ENCODE results near the gene CPM.
A peak's percentile ranks its signal among the peaks of the same experiment; 100 is the strongest.

The CPM gene

DNA sequence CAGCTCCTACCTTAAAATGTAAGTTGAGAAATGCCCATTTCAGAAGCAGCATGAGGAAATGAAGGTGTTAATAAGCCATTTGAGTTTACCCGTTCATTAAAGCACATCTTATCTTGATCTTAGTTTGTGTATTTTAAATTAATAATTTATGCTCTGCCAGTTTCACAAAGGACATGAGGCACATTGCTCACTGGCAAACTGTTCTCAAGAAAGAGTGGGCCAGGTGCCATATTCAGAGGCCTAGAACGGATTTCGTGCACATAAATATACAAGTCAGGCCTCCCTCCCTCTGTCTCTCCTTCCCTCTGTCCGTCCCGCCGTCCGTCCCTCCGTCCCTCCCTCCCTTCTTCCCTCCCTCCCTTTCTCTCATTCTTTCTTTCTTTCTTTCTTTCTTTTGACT lies 29.5 kb downstream of the CPM start:
- FAIRE-seq = no peak

DNA sequence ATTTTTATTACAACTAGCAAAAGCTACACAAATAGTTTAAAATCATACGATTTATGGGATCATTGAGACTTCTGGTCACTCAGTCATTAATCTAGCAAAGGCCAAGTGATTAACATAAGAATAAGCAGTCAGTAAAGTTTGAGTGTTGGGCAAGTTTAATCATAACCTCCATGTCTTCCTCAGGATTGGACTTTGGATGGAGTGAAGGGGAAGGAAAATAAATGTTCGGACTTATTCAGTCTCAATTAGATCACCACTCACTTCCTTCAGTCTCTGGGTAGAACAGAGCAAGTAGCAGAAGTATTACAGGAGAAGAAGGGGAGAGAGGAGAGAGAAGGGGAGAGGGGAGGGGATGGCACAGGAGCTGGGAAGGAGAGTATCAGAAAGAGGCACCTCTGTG lies 31.4 kb downstream of the CPM start:
- no peak for FAIRE-seq

DNA sequence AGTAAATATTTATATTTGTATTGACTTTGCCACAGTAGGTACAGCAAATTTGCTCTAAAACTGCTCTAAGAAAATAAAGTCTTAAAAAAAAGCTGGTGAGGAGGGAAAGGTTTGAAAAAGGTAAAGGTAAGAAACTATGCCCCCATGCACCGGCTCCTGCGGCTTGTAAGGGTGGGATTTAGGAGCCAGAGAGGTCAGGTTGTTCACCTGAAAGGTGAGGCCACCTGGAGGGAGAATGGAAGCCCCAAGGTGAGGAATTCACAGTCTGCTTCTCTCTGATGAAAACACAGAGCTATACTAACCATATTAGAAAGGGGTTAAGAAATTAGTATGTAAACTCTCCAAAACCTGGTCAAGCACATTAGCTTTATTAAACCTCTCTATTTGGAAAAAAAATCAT lies 31.8 kb downstream of the CPM start:
- no peak for FAIRE-seq

DNA sequence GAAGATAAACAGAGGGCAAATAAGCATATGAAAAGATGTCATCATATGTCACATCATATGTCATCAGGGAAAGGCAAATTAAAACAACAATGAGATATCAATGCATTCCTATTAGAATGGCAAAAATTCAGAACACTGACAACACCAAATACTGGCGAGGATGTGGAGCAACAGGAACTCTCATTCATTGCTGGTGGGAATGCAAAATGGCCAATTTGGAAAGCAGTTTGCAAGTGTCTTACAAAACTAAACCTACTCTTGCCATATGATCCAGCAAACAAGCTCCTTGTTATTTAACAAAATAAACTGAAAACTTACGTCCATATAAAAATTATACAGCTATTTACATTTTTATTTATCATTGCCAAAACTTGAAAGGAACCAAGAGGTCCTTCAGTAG lies 32.7 kb downstream of the CPM start:
- FAIRE-seq = no peak

DNA sequence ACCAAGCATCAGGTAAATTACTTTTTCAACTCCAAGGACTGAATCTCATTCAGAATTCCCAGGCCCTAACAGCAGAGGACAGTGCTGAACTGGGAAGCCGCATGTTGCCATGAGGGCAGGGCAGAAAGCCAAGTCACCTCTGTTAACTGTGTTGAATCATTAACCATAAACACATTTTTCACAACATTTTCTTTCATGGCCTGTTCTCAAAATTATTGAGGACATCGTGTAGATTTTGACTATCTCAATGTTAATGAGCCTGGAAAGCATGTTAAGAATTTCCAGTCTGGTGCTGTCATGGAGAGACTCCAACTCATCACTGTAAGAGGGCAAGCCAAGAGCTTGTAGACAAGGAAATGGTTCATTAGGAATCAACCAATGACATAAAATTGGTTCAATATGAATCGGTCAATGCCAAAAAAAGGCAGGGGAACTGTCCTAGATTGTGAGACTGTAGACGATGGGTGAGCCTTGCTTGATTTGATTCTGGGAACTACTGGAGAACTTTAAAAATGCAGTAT lies 33.7 kb downstream of the CPM start:
- FAIRE-seq = peak; percentile 66

DNA sequence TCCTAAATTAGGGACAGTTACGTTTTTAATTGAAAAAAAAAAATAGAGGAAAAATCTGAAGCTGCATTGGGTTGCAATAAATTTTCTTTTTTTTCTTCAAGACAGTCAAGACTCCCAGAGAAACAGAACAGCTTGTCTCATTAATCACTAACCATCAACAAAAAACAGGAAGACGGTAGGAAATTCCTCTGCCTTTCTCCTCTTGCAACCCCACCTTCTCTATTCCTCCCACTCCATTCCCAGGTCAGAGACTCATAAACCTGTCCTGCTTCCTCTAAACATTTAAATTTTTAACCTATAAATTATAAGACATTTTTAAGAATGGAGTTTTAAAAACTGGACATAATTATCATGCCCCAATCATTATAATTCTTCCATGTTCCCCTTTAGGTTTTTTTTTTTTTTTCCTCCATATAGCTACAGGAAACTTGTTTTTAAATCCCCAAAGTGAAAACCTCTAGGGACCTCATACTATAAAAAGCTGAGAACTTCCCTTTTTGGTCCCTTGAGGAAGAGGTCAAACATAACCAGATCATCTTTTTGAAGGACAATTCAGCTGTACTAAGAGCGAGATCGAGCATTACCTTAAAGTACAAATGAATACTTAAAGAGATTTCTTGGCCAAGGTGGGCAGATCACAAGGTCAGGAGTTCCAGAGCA lies 36.0 kb downstream of the CPM start:
- no peak for FAIRE-seq

DNA sequence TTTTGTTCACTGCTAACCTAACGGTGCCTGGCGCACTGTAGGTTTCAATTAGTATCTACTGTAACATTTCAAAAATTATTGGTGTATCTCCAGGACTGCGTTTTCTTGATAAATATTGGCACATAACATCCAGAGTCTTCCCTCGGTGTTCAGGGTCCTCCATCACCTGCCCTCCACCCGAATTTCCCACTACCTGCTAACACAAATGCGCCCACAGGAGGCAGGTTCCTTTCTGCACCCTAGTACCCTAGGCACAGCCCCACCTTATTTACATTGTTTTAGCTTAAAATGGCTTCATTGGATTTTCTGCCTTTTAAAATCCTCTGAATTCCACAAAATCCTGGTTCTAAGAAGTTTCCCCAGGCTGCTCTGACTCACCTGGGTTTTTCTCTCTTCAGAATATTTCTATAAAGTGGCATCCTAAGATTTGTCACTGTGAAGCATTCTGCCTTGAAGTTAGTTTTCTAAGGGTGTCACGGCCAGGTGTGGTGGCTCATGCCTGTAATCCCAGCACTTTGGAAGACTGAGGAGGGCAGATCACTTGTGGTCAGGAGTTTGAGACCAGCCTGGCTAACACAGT lies 38.6 kb downstream of the CPM start:
- FAIRE-seq = no peak

DNA sequence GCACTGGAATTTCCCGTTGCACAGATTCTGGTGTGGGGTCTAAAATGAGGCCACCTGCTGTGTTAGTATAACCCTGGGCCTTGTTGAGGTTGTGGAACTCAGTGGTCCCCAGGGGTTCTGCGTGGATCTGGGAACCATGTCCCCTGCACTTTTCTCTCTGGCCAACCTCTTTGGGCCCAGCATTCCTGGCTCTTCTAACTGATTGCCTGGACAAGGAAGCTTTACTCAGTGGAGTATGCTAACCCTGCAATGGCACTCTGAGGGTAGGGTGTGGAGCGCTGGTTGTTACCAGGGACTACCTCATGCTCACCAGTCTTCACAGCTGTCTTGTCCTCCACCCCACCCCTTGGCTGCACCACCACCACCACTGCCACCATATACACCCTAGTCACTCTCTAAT lies 39.2 kb downstream of the CPM start:
- FAIRE-seq = no peak

DNA sequence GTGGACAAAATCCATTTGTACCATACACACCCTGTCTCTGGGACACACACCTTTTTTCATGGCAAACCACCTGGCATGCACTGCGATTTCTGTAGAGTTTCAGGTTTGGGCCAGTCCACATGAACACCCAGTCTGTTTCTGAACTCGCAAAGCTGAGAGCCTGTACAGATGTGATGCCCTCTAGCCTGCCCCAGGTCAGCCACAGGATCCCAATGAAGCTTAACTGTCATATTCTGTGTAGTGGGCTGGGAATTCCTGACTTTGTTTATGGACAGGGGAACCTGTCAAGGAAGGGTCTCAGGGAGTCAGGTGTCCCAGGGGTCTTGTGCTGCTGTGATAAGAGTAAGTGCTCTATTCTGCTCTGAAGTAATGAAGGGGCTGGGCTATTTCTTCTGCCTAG lies 39.8 kb downstream of the CPM start:
- FAIRE-seq = no peak

DNA sequence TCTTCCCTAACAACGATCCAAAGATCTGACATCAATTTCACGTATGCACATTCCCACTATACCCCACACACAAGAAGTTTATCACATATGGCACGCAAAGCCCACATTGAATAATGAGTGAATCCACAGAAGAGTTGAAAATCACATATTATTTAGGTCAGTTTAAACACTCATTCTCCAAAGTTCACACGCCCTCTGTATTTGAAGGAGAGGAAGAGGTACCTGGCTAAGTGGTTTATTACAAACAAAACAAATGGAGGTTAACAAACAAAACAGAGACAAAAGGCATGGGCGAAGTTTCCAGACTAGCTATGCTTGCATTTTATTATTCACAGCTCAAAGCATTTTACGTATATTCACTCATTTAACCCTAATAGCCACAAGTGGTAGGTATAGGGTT lies 41.8 kb downstream of the CPM start:
- no peak for FAIRE-seq

DNA sequence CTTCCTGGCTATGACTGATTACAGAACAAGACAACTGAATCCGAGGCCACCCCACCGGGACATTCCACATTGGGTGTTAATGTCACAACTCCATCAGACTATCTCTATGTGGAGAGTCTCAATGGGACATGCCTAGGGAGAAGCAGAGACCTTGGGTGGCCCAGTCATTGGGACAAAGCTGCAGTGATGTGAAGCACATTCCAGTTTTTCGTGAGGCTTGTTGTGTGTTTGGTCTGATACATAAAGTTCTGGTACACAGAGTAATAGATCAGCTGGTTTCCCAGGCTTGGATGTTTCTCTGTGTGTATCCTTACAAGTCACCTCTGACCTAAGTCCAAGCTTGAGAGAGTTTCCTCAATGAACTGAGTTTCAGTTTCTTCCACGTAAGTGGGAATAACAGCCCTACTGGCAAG lies 42.3 kb downstream of the CPM start:
- FAIRE-seq = no peak

DNA sequence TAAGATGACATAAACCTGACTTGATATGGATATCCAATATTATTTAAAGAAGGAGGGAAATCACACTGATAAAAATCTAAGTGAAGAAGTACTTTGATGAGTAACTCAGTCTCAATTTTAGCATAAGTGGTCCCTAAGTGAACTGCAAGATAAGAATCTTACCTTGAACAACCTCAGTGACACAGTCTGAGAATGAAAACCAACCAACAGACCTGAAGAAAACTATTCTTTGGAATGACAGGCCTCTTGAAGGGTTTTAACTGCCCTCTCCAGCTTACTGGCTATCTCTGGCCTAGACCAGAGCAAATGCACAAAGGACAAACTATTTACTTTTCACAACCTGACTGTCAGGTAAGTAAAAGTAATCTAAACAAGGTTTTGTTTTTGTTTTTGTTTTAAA lies 44.7 kb downstream of the CPM start:
- no peak for FAIRE-seq

DNA sequence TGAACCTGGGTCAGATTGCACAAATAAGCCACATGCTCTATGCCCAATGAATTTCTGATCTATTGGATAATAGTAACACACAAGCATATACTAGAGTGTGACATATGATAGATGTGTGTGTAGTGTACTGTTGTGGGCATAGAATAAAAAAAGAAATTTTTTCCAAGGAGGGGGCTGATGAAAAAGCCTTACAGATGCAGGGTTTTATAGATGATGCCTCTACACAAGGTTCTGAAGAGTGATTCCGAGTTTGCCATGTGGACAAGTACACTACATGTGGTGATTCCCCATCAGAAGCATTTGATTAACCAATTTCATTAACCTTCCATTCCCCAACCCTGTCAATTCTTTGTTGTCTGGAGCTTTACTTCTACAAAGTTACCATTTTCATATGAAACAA lies 45.3 kb downstream of the CPM start:
- FAIRE-seq = no peak

DNA sequence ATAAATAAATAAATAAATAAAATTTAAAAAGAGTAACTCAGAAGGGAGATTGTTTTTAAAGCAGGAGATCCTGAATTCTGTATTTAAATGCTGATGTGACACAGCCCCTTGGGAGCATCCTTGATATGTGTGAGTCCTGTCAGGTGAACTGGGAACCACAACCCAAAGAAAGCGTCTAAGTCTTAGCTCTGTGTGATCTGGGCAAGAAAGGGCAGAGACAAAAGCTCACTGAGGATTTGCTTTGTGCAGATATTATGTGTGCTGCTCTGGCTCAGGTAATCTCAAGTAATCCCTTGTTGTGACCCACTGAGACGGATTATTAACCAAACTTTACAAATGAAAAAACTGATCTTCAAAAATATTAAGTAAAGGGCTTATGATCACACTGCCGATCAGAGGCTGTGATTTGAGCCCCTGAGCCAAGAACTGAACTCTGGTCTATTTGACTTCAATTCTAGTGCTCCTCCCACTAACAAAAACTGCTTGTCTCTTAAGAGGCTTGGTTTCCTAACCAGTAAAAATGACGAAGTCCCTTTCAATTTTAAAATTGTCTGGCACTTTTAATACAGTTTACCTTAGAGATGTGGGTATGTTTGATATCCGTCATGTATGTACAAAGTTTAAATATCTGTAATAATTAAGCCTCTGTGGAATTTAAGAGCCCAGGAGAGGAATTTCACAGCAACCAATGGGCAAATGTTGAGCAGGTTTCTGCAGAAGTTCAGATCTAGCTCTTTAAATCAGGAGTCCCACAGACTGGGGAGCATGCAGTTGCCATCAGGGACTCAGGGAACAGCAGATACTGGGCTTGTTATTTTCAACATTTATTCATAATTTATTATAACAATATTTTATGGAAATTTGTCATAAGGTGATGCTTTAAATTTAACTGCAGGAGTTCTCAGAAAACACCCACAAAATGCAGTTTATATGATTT lies 46.1 kb downstream of the CPM start:
- no peak for FAIRE-seq

DNA sequence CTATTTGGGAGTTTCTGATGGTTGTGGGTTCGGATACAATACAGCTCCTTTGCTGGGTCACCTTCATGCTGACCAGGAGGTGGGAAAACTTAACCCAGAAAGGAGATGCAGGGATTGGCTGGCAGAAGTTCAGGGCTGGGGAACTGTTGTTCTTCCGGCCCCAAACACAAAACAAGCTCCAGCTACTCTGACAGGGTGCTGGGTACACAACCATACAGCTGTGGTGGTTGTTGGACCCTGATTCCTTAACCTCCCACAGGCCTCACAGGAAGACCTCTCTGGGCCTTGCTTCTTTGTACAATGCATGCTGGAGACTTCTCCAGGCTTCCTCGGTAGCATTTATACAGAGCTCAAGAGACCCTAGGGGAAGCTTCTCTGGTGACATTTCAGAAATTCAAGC lies 47.6 kb downstream of the CPM start:
- FAIRE-seq = no peak

DNA sequence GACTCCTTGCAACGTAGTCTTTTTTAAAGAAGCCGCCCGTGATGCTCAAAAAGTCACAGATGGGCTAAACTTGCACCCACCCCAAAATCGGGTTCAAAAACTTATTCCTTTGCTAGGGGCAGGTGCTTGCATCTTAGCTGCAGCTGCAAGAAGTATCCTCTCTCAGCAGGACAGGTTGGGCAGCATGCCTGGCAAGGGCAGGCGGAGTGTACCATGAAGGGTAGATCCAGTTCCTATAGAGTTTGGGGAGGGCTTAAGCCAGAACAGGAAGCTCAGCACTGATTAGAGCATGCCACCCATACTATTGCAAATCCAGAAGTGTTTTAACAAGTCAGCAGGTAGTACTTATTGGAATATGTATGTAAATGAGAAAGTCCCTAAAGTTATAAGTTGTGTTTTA lies 48.7 kb downstream of the CPM start:
- no peak for FAIRE-seq

DNA sequence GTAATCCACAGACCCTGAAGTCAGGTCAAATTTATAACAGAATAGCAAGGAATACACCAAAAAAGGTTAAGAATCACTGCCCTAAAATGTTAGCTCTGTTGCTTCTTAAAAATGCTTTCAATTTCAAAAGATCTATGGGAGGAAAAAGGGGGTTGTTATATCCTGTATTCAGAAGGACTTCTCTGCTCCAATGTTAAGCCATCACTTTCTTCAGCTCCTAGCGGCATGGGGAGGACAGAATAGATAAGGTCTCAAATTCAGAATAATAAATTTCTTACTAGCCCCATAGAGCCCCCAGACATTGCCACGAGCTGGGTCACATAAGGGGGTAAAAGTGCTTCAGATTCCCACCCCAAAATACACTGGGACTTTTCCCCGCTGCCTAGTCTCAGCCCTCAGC lies 49.8 kb downstream of the CPM start:
- FAIRE-seq = no peak

DNA sequence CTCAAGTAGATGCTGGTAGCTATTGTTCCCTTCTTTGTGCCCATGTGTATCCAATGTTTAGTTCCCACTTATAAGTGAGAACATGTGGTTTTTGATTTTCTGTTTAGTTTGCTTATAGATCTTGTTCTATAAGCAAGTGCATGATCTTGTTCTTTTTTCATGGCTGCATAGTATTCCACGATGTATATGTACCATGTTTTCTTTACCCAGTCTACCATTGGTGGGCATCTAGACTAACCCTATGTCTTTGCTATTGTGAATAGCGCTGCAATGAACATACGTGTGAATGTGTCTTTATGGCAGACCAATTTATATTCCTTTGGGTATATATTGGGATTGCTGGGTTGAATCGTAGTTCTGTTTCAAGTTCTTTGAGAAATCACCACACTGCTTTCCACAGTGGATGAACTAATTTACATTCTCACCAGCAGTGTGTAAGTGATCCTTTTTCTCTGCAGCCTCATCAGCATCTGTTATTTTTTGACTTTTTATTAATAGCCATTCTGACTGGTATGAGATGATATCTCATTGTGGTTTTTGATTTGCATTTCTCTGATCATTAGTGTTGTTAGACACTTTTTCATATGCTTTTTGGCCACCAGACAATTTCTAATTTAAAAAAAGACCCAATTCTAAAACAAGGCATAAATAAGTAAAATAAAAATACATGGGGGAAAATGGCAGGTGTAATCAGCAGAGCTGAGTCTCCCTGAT lies 50.6 kb downstream of the CPM start:
- FAIRE-seq = no peak

DNA sequence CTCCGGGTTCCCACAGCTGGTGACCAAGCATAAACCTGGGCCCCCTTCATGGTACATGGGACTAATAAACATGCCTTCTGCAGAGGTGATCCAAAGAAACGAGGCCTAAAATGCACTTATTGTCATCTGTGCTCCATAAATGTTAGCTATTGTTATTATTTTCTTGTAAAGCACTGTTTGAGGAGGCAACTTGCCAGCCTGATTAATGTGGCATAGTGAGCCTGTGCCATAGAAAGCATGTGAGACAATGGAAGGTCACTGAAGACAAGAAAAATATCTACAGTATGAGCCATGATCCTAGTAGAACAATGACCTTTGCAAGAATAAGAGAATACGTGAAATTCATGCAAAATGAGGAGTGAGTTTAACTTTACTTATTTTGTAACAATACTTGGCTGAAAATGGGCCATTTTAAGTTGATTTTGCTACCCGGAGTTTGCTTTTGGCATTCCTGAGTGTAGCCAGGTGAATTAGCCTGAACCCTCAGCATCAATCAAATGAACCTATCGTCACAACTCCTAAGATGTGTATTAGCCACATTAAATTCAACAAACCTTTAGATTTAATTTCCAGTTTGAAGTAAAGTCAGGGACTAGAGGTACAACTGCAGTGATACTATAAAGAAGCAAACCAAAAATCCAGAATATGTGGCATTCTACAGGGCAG lies 52.2 kb downstream of the CPM start:
- no peak for FAIRE-seq

DNA sequence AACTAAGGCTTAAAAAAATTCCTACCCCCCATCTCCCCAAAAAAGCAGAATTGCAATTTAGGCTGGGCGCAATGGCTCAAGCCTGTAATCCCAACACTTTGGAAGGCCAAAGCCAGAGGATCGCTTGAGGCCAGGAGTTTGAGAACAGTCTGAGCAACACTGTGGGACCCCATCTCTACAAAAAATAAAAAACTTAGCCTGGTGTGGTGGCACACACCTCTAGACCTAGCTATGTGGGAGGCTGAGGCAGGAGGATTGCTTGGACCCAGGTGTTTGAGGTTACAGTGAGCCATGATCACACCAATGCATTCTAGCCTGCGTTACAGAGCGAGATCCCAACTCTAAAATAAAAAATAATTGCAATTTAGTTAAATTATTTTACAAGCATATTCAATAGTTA lies 54.1 kb downstream of the CPM start:
- FAIRE-seq = no peak

DNA sequence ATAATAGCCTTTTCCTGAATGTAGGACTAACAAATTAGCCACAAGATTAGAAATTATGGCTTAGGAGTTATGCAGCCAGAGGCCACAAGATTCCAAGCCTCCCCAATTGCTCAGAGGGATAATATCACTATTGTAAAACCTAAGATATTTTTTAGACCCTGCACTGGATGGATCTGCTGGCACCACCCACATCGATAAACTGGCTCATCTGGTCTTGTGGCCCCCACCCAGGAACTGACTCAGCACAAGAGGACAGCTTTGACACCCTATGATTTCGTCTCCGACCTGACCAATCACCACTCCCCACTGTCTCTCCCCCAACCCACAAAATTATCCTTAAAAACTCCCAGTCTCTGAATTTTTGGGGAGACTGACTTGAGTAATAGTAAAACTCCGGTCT lies 54.7 kb downstream of the CPM start:
- no peak for FAIRE-seq

DNA sequence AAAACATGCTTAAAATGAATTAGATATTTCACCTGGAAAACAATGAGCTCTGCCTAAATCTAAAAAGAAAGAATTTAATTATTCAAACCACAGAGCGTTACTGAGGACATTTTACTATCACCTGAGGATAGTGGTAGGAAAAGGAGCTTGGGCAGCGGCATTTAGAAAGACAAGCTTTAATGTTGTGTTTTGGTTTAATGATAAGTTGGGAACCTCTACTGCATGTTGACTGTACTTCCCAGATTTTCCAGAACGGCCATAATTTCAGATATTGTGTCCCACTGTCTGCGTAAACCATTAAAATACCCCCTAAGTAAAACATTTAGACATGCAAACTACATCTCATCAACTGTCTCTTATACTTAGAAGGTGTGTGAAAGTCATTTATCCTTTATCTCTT lies 55.4 kb downstream of the CPM start:
- no peak for FAIRE-seq

DNA sequence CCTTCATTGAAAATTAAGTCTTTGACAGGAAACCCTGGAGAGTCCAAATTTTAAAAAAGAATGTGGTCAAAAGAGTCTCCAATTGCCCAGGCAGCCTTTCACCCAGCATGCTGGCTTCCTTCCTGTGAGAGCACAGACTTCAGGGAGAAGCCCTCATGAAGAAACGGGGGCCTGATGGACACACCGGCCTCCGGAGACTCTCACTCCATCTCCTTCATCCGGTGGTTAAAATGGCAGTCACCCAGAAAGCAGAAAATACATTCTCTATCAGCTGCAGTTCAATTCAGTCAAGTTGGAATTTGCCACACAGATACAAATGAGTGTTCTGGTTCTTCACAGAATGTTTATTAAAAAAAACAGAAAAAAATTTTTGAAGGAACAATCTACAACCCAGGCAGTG lies 56.5 kb downstream of the CPM start:
- FAIRE-seq = no peak

Data from islet of Langerhans (tissue), 1 donor.